Loucy (cell line): ENCODE results near the gene UGT1A1.

ENCODE experiments used
- H2AFZ ChIP-seq: fragments of 200-600 bp; sonication (generic); 2 replicates; pipeline ENCODE4 v1.6.0; 2016; ENCODE audit warnings: antibody characterized with exemption, mild to moderate bottlenecking, low read length, moderate library complexity
- H3F3A ChIP-seq: fragments of 200-600 bp; 2 replicates; pipeline ENCODE4 v1.6.0; 2016; ENCODE audit warnings: antibody characterized with exemption, low read depth, mild to moderate bottlenecking
- H3K27me3 ChIP-seq: fragments of 200-600 bp; sonication (generic); 2 replicates; pipeline ENCODE4 v1.6.1; 2014; ENCODE audit warnings: low read length, mild to moderate bottlenecking; ENCODE audit not compliant: insufficient read depth, poor library complexity, severe bottlenecking
- H3K36me3 ChIP-seq: fragments of 200-600 bp; sonication (generic); 2 replicates; pipeline ENCODE4 v1.6.1; 2016; ENCODE audit warnings: low read length; ENCODE audit not compliant: insufficient read depth
- H3K4me1 ChIP-seq: fragments of 200-600 bp; sonication (generic); 2 replicates; pipeline ENCODE4 v1.5.1; 2014; ENCODE audit warnings: low read length, mild to moderate bottlenecking; ENCODE audit not compliant: insufficient read depth, poor library complexity, severe bottlenecking
- H3K4me2 ChIP-seq: fragments of 200-600 bp; sonication (generic); 2 replicates; pipeline ENCODE4 v1.6.0; 2014; ENCODE audit warnings: antibody characterized with exemption, low read length, low read depth, mild to moderate bottlenecking; ENCODE audit not compliant: poor library complexity, severe bottlenecking
- H3K4me3 ChIP-seq: fragments of 200-600 bp; sonication (generic); 2 replicates; pipeline ENCODE4 v1.5.1; 2014; ENCODE audit warnings: low read length, mild to moderate bottlenecking, mixed read lengths; ENCODE audit not compliant: poor library complexity, severe bottlenecking
- H3K79me2 ChIP-seq: fragments of 200-600 bp; sonication (generic); 2 replicates; pipeline ENCODE4 v1.6.1; 2014; ENCODE audit warnings: low read length; ENCODE audit not compliant: insufficient read depth
- H3K9ac ChIP-seq: fragments of 200-600 bp; sonication (generic); 2 replicates; pipeline ENCODE4 v1.6.0; 2014; ENCODE audit warnings: mild to moderate bottlenecking, low read depth, low read length, moderate library complexity; ENCODE audit not compliant: poor library complexity, severe bottlenecking
- H3K9me2 ChIP-seq: fragments of 200-600 bp; sonication (generic); replicated peaks from 2 replicates; pipeline ENCODE4 v1.6.1; 2016; ENCODE audit warnings: low read depth, low read length, mixed read lengths
- H3K9me3 ChIP-seq: fragments of 200-600 bp; sonication (generic); 2 replicates; pipeline ENCODE4 v1.6.1; 2014; ENCODE audit warnings: mild to moderate bottlenecking, antibody characterized with exemption, low read length, low read depth; ENCODE audit not compliant: insufficient read depth
- H4K20me1 ChIP-seq: fragments of 200-600 bp; sonication (generic); 2 replicates; pipeline ENCODE4 v1.6.0; 2014; ENCODE audit warnings: antibody characterized with exemption, low read length, mild to moderate bottlenecking; ENCODE audit not compliant: insufficient read depth, poor library complexity, severe bottlenecking
- EZH2phosphoT487 ChIP-seq: fragments of 200-600 bp; IDR thresholded peaks from 2 replicates; pipeline ENCODE4 v1.6.1; 2018; ENCODE audit warnings: antibody characterized with exemption, mild to moderate bottlenecking, moderate library complexity, borderline replicate concordance
- TF ChIP-seq, protein P1 (sequence below): fragments of 200-600 bp; sonication (generic); conservative IDR thresholded peaks from 2 replicates; pipeline ENCODE4 v1.5.1; 2014; ENCODE audit warnings: mild to moderate bottlenecking, antibody characterized with exemption, low read length

UGT1A1 gene

GRCh38 chr2:233798335-233799086 is 38.4 kb downstream of the UGT1A1 start:
- no peaks in the 10 kb centered on the region for H3K79me2 ChIP-seq
- TF ChIP-seq, protein P1, sequence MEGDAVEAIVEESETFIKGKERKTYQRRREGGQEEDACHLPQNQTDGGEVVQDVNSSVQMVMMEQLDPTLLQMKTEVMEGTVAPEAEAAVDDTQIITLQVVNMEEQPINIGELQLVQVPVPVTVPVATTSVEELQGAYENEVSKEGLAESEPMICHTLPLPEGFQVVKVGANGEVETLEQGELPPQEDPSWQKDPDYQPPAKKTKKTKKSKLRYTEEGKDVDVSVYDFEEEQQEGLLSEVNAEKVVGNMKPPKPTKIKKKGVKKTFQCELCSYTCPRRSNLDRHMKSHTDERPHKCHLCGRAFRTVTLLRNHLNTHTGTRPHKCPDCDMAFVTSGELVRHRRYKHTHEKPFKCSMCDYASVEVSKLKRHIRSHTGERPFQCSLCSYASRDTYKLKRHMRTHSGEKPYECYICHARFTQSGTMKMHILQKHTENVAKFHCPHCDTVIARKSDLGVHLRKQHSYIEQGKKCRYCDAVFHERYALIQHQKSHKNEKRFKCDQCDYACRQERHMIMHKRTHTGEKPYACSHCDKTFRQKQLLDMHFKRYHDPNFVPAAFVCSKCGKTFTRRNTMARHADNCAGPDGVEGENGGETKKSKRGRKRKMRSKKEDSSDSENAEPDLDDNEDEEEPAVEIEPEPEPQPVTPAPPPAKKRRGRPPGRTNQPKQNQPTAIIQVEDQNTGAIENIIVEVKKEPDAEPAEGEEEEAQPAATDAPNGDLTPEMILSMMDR = no peak
- no peak for TF ChIP-seq EZH2phosphoT487

DNA sequence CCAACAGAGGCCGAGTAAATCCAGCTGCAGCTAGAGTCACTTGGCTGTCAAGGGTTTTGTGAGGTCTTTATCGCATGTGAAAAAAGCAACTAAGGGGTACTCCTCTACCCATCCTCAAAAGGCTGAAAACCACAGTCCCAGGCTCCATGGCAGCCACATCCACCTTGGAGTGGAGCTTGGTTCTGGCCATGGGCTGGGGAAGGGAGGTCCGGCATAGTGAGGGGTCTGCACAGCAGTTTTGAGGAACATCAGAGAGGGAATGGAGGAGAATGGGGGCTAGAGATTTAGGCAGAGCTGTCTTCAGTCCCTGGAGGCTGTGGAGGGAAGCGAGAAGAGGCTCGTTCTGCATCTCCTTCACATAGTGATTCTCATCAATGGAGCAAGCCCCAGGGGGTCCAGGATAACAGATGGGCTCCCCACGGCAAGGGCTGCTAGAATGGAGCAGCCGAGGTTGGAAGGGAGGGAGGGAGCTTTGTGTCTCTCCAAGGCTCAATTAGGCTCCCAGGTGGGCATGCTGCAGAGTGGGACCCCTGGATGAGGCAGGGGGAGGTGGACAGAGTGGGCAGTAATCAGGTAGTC is 39.1 kb downstream of the UGT1A1 start:
- Histone ChIP-seq H4K20me1 (no peaks in the 10 kb centered on the region), H3K36me3 (no peaks in the 10 kb centered on the region), H2AFZ (no peak overlapping the region), H3K79me2 (no peaks in the 10 kb centered on the region), H3K9me2 (no peaks in the 10 kb centered on the region), H3K4me1 (no peaks in the 10 kb centered on the region), H3K9me3 (no peaks in the 10 kb centered on the region), H3K4me3 (no peak overlapping the region), H3K9ac (no peak overlapping the region), H3K27me3 (no peaks in the 10 kb centered on the region), H3K4me2 (no peak overlapping the region), H3F3A (no peaks in the 10 kb centered on the region)
- TF ChIP-seq, protein P1 = no peak
- no peak for TF ChIP-seq EZH2phosphoT487

More at GRCh38 chr2:233798335-233799086, 38.4 kb downstream of the UGT1A1 start:
- no peaks in the 10 kb centered on the region for H3K27me3 ChIP-seq
- H3K36me3 ChIP-seq = no peaks in the 10 kb centered on the region
- H3K4me3 ChIP-seq = no peak overlapping the region
- no peaks in the 10 kb centered on the region for H3K4me1 ChIP-seq
- no peaks in the 10 kb centered on the region for H3K9me2 ChIP-seq
- H2AFZ ChIP-seq = no peak overlapping the region
- H3K4me2 ChIP-seq = no peak overlapping the region
- H3K9ac ChIP-seq = no peak overlapping the region
- H4K20me1 ChIP-seq = no peaks in the 10 kb centered on the region
- no peaks in the 10 kb centered on the region for H3K9me3 ChIP-seq
- no peaks in the 10 kb centered on the region for H3F3A ChIP-seq

DNA sequence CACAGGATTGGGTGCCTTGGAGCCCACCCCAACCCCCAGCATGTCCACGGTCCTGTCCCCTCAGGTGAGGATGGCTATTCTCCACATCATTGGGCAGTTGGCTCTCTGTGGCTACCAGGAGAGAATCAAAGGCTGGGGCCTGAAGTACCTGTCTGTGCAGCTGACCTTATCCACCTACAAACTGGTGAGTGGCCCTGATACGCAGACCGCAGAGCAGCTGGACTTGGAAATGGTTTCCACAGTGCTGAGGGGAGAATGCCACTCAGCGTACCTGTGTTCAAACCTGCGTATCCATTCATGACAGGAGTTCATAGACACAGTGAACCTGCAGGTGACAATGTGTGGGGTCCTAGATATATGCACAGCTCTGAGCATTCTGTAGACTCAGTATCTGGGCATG is 39.6 kb downstream of the UGT1A1 start:
- no peaks in the 10 kb centered on the region for H3K79me2 ChIP-seq
- no peaks in the 10 kb centered on the region for H4K20me1 ChIP-seq
- H3K4me2 ChIP-seq = no peak overlapping the region
- no peak for TF ChIP-seq EZH2phosphoT487
- TF ChIP-seq, protein P1 = no peak
- no peak overlapping the region for H3K9ac ChIP-seq
- no peaks in the 10 kb centered on the region for H3K9me3 ChIP-seq
- no peaks in the 10 kb centered on the region for H3F3A ChIP-seq
- no peaks in the 10 kb centered on the region for H3K27me3 ChIP-seq
- no peaks in the 10 kb centered on the region for H3K4me1 ChIP-seq
- no peak overlapping the region for H3K4me3 ChIP-seq
- H2AFZ ChIP-seq = no peak overlapping the region
- H3K9me2 ChIP-seq = no peaks in the 10 kb centered on the region
- H3K36me3 ChIP-seq = no peaks in the 10 kb centered on the region
